Measurements from ENCODE around the gene ANKRD18A. TPM values are rescaled to one million over a fixed set of nuclear protein-coding genes. Genes with fewer than 3 reads are reported as not detected.

Gene ANKRD18A
- polyA plus RNA-seq, 1 donor from 2014 or later, result 0.45 TPM

GRCh38 chr9:38626006-38626405, 5.6 kb upstream of the ANKRD18A start:
- H4K20me1 ChIP-seq (ENCODE audit: insufficient read depth), result no peaks in the 10 kb centered on the region
- H2AFZ ChIP-seq (ENCODE audit: low read depth, low read length), result no peak overlapping the region
- no peak for TF ChIP-seq POLR2AphosphoS5 (IDR thresholded peaks at IDR 0.05)
- TF ChIP-seq SMC3 (conservative IDR thresholded peaks at IDR 0.05; ENCODE audit: poor library complexity), result no peak
- no peak for TF ChIP-seq RAD21 (conservative IDR thresholded peaks at IDR 0.05)
- no peak for TF ChIP-seq CTCF (IDR thresholded peaks at IDR 0.05; ENCODE audit: poor library complexity, severe bottlenecking)
- no peak for TF ChIP-seq TAF1 (IDR thresholded peaks at IDR 0.05; ENCODE audit: low read depth)
- TF ChIP-seq REST (IDR thresholded peaks at IDR 0.05; ENCODE audit: borderline replicate concordance), result no peak
- TF ChIP-seq MXI1 (conservative IDR thresholded peaks at IDR 0.05; ENCODE audit: poor library complexity, severe bottlenecking), result no peak
- no peak for TF ChIP-seq EZH2 (IDR thresholded peaks at IDR 0.05; ENCODE audit: borderline replicate concordance, insufficient read depth, low read length, poor library complexity, severe bottlenecking)
- TF ChIP-seq EP300 (conservative IDR thresholded peaks at IDR 0.05; ENCODE audit: poor library complexity, severe bottlenecking), result no peak
- no peaks in the 10 kb centered on the region for H3K36me3 ChIP-seq (ENCODE audit: insufficient read depth, low read length)
- peaks cover 30% of the 10 kb centered on the region for H3K27me3 ChIP-seq (ENCODE audit: insufficient read depth, low read depth, low read length)
- no peak overlapping the region for H3K4me2 ChIP-seq (ENCODE audit: low read length)
- H3K9ac ChIP-seq (ENCODE audit: low read length), result no peak overlapping the region
- no peak overlapping the region for H3K27ac ChIP-seq (ENCODE audit: low read length)
- no peak overlapping the region for H3K4me3 ChIP-seq (ENCODE audit: low read length)
- no peaks in the 10 kb centered on the region for H3K9me2 ChIP-seq (ENCODE audit: insufficient read depth, low read length)
- no peaks in the 10 kb centered on the region for H3F3A ChIP-seq (ENCODE audit: insufficient read depth, low read length, poor library complexity, severe bottlenecking)
- no peaks in the 10 kb centered on the region for H3K79me2 ChIP-seq (replicated peaks; ENCODE audit: insufficient read depth, low read length)
- peaks cover 11% of the 10 kb centered on the region for H3K9me3 ChIP-seq (ENCODE audit: low read length)

- Histone ChIP-seq H3K9me2 (ENCODE audit: insufficient read depth, low read length) (no peaks in the 10 kb centered on the region), H3K27me3 (ENCODE audit: insufficient read depth, low read depth, low read length) (peaks cover 60% of the 10 kb centered on the region)
Observed at GRCh38 chr9:38622951-38623350, 2.6 kb upstream of the ANKRD18A start.

GRCh38 chr9:38622288-38622674, 1.9 kb upstream of the ANKRD18A start:
- no peak overlapping the region for H3K27ac ChIP-seq (ENCODE audit: low read length)
- H3K27me3 ChIP-seq (ENCODE audit: insufficient read depth, low read depth, low read length), result peaks cover 60% of the 10 kb centered on the region
- no peaks in the 10 kb centered on the region for H3F3A ChIP-seq (ENCODE audit: insufficient read depth, low read length, poor library complexity, severe bottlenecking)
- no peaks in the 10 kb centered on the region for H3K36me3 ChIP-seq (ENCODE audit: insufficient read depth, low read length)
- H3K4me3 ChIP-seq (ENCODE audit: low read length), result peak overlapping the region; percentile 72
- no peaks in the 10 kb centered on the region for H3K79me2 ChIP-seq (replicated peaks; ENCODE audit: insufficient read depth, low read length)
- peaks cover 11% of the 10 kb centered on the region for H3K9me3 ChIP-seq (ENCODE audit: low read length)
- TF ChIP-seq EP300 (conservative IDR thresholded peaks at IDR 0.05; ENCODE audit: poor library complexity, severe bottlenecking), result no peak
- TF ChIP-seq CTCF (IDR thresholded peaks at IDR 0.05; ENCODE audit: poor library complexity, severe bottlenecking), result no peak
- TF ChIP-seq MXI1 (conservative IDR thresholded peaks at IDR 0.05; ENCODE audit: poor library complexity, severe bottlenecking), result no peak
- H3K4me2 ChIP-seq (ENCODE audit: low read length), result peak overlapping the region; percentile 39
- H4K20me1 ChIP-seq (ENCODE audit: insufficient read depth), result no peaks in the 10 kb centered on the region
- H3K9me2 ChIP-seq (ENCODE audit: insufficient read depth, low read length), result no peaks in the 10 kb centered on the region
- H2AFZ ChIP-seq (ENCODE audit: low read depth, low read length), result no peak overlapping the region
- H3K9ac ChIP-seq (ENCODE audit: low read length), result peak overlapping the region; percentile 39

More at GRCh38 chr9:38622951-38623350, 2.6 kb upstream of the ANKRD18A start:
- no peaks in the 10 kb centered on the region for H3F3A ChIP-seq (ENCODE audit: insufficient read depth, low read length, poor library complexity, severe bottlenecking)
- H3K4me3 ChIP-seq (ENCODE audit: low read length), result no peak overlapping the region
- no peak overlapping the region for H3K4me2 ChIP-seq (ENCODE audit: low read length)
- no peak overlapping the region for H3K27ac ChIP-seq (ENCODE audit: low read length)
- no peak for TF ChIP-seq EZH2 (IDR thresholded peaks at IDR 0.05; ENCODE audit: borderline replicate concordance, insufficient read depth, low read length, poor library complexity, severe bottlenecking)
- no peak overlapping the region for H3K9ac ChIP-seq (ENCODE audit: low read length)
- H3K36me3 ChIP-seq (ENCODE audit: insufficient read depth, low read length), result no peaks in the 10 kb centered on the region
- H4K20me1 ChIP-seq (ENCODE audit: insufficient read depth), result no peaks in the 10 kb centered on the region
- peaks cover 11% of the 10 kb centered on the region for H3K9me3 ChIP-seq (ENCODE audit: low read length)
- H3K79me2 ChIP-seq (replicated peaks; ENCODE audit: insufficient read depth, low read length), result no peaks in the 10 kb centered on the region
- H2AFZ ChIP-seq (ENCODE audit: low read depth, low read length), result no peak overlapping the region

Data from neural cell (in vitro differentiated cells).